AG04450 (cell line): ENCODE data around the gene JMJD1C. TPM values are rescaled to one million over a fixed set of nuclear protein-coding genes. Genes with fewer than 3 reads are reported as not detected.
"Not testable (repeated sequence)": the region's sequence is repeated elsewhere in the genome, so short reads cannot be mapped to it uniquely, and the experiment has no call there.

Source experiments
- CTCF ChIA-PET: fragments of 300-600, 350-600 bp; formaldehyde crosslinking; extraction: SDS; loops from one replicate; lab custom pipeline; 2022; ENCODE audit warnings: antibody characterized with exemption, inconsistent platforms; lab: Charles Lee
- POLR2A ChIA-PET: fragments of 350-600 bp; formaldehyde crosslinking; extraction: SDS; loops from one replicate; lab custom pipeline; 2021; ENCODE audit warnings: antibody characterized with exemption, inconsistent platforms; lab: Yijun Ruan, JAX
- DNase-seq: peaks from one replicate; pipeline ENCODE4 v3.0.0-alpha.2; 2011; ENCODE audit warnings: low read depth, low spot score
- H3K27ac ChIP-seq: one replicate; pipeline ENCODE4 v1.5.1; 2012; ENCODE audit warnings: low read depth, low read length, control low read depth
- H3K27me3 ChIP-seq: one replicate; pipeline ENCODE4 v1.6.0; 2012; ENCODE audit warnings: low read length; ENCODE audit not compliant: control insufficient read depth, insufficient read depth
- H3K4me3 ChIP-seq: 2 replicates; pipeline ENCODE4 v1.5.1; 2011; ENCODE audit warnings: mild to moderate bottlenecking, low read depth, low read length, control low read depth
- H3K9me3 ChIP-seq: 2 replicates; pipeline ENCODE4 v1.5.1; 2012; ENCODE audit warnings: low read length; ENCODE audit not compliant: control insufficient read depth, insufficient read depth
- polyA plus RNA-seq: library from polyadenylated mRNA; depleted of rRNA; stranded (reverse); fragments of >200 nt; gene quantifications from 2 replicates; pipeline ENCODE4 v1.2.3, GENCODE V29; 2011
- TF ChIP-seq, protein P1 (sequence below): IDR thresholded peaks from 2 replicates; pipeline ENCODE4 v1.5.1; 2011; ENCODE audit warnings: low read depth, low read length, control low read depth, inconsistent platforms

The JMJD1C gene
- polyA plus RNA-seq, 1 experiment = 45.0 TPM

DNA sequence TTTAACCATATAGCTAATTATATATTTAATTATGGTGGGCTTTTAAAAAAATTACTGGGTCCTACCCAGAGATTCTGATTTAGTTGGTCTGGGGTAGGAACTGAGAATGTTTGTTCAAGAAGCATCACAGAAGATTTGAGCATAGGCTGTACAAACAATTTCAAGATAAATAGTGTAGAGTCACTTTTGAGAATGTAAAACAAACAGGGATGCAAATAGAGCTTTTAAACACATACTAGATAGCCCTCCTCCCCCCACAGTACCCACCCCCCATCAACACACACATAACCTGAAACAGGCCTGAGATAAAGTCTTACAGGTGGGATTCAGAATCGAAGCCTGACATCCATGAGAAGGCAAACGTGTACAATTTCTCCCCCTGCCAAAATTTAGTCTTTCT lies 39.8 kb upstream of the JMJD1C start:
- no peaks in the 10 kb centered on the region for H3K27me3 ChIP-seq
- ChIA-PET POLR2A (interaction anchor here (0.7 to 1.2 kb wide), 2 partner anchors 16 to 1521 kb away, joined by 5 to 6 read pairs; partner anchors contain the start of gene REEP3), CTCF (interaction anchor here (0.8 to 2.4 kb wide), 3 partner anchors 10 to 288 kb away, joined by 3 to 5 read pairs (median 4); no protein-coding TSS in a partner anchor)
- H3K9me3 ChIP-seq = no peaks in the 10 kb centered on the region
- no peak for DNase-seq
- no peak overlapping the region for H3K4me3 ChIP-seq
- H3K27ac ChIP-seq = no peak overlapping the region
- TF ChIP-seq, protein P1, sequence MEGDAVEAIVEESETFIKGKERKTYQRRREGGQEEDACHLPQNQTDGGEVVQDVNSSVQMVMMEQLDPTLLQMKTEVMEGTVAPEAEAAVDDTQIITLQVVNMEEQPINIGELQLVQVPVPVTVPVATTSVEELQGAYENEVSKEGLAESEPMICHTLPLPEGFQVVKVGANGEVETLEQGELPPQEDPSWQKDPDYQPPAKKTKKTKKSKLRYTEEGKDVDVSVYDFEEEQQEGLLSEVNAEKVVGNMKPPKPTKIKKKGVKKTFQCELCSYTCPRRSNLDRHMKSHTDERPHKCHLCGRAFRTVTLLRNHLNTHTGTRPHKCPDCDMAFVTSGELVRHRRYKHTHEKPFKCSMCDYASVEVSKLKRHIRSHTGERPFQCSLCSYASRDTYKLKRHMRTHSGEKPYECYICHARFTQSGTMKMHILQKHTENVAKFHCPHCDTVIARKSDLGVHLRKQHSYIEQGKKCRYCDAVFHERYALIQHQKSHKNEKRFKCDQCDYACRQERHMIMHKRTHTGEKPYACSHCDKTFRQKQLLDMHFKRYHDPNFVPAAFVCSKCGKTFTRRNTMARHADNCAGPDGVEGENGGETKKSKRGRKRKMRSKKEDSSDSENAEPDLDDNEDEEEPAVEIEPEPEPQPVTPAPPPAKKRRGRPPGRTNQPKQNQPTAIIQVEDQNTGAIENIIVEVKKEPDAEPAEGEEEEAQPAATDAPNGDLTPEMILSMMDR = no peak

DNA sequence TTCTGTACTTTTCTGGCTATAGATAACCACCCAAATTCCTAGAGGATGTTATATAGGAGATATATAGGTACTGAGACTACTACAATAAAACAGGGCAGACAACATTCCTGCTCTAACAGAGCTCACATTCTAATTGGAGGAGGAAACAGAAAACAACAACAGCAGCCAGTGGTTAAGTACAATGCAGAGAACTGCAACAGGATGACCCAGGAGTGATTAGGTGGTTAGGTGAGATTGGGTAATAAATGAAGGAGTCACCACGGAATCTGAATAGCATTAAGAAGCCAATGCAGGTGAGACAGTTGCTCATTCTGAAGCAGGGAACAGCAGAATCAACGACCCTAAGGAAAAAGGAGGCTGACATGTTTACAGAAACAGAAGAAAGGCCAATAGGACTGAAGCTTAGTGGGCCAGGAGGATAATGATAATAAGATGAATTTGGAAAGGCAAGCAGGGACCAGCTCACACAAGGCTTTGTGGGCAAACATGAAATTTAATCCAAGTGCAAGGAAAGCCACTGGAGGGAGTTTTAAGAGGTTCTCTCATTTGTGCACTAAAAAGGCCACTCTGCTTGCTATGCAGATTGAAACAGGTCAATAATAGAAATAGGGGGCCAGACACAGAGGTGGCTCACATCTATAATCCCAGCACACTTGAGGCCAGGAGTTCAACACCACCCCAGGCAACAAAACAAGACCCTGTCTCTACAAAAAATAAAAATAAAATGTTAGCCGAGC lies 38.5 kb upstream of the JMJD1C start:
- POLR2A ChIA-PET = interaction anchor here (0.8 kb wide), 1 partner anchor 17 kb away, joined by 3 read pairs; no protein-coding TSS in a partner anchor
- Histone ChIP-seq H3K27me3 (no peaks in the 10 kb centered on the region), H3K9me3 (no peaks in the 10 kb centered on the region), H3K27ac (no peak overlapping the region), H3K4me3 (no peak overlapping the region)
- TF ChIP-seq, protein P1 = no peak
- DNase-seq = no peak
- CTCF ChIA-PET = interaction anchor here (0.6 to 1.7 kb wide), 5 partner anchors 278 to 338 kb away, joined by 3 to 4 read pairs (median 4); no protein-coding TSS in a partner anchor

DNA sequence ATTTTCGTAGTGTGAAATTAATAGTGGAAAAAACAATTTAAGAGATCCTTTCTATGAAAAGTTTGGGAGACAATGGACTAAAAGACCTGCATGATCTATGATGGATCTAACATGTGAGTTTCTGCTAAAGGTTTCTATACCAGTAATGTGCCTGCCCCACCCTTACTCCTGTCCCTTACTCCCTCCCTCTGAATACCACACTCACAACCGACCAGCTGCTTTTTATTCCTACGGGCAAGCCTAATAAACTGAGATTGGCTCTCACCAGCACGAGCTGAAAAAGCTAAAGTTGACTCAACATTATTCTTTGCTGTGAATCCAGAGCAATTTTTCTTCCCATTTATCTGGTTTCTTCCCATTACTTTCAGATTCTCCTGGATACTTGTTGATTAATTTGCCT lies 37.6 kb upstream of the JMJD1C start:
- Histone ChIP-seq H3K27me3 (no peaks in the 10 kb centered on the region), H3K9me3 (no peaks in the 10 kb centered on the region), H3K27ac (no peak overlapping the region), H3K4me3 (no peak overlapping the region)
- no peak for DNase-seq
- POLR2A ChIA-PET = interaction anchor here (0.8 kb wide), 1 partner anchor 18 kb away, joined by 3 read pairs; no protein-coding TSS in a partner anchor
- CTCF ChIA-PET = interaction anchor here (0.8 to 1.7 kb wide), 2 partner anchors 217 to 337 kb away, joined by 3 to 4 read pairs; no protein-coding TSS in a partner anchor
- TF ChIP-seq, protein P1 = no peak

- CTCF ChIA-PET = interaction anchor here (0.7 to 1.7 kb wide), 4 partner anchors 65 to 336 kb away, joined by 3 to 5 read pairs (median 4); no protein-coding TSS in a partner anchor
- POLR2A ChIA-PET = no interaction called here
- no peak for DNase-seq
- Histone ChIP-seq H3K9me3 (no peaks in the 10 kb centered on the region), H3K4me3 (no peak overlapping the region), H3K27ac (no peak overlapping the region), H3K27me3 (no peaks in the 10 kb centered on the region)
- TF ChIP-seq, protein P1 = no peak
Measured at GRCh38 chr10:63502832-63503231, 37.1 kb upstream of the JMJD1C start.

- CTCF ChIA-PET = interaction anchor here (0.6 kb wide), 1 partner anchor 12 kb away, joined by 3 read pairs; no protein-coding TSS in a partner anchor
- no peaks in the 10 kb centered on the region for H3K9me3 ChIP-seq
Measured at GRCh38 chr10:63501954-63502353, 36.2 kb upstream of the JMJD1C start.

DNA sequence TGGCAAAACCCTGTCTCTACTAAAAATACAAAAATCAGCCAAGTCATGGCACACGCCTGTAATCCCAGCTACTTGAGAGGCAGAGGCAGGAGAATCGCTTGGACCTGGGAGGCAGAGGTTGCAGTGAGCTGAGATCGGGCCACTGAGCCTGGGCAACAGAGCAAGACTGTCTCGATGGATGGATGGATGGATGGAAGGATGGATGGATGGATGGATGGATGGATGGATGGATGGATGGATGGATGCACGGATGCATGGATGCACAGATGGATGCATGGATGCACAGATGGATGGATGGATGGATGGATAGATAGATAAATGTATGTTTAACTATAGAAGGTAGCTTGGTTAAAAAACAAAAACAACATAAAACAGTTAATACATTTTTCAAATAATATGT lies 34.8 kb upstream of the JMJD1C start:
- H3K9me3 ChIP-seq, DNase-seq, CTCF ChIA-PET, H3K27me3 ChIP-seq, H3K27ac ChIP-seq, H3K4me3 ChIP-seq, POLR2A ChIA-PET: not testable (repeated sequence)

More at GRCh38 chr10:63501954-63502353, 36.2 kb upstream of the JMJD1C start:
- Histone ChIP-seq H3K27ac (no peak overlapping the region), H3K27me3 (no peaks in the 10 kb centered on the region), H3K4me3 (no peak overlapping the region)
- POLR2A ChIA-PET = no interaction called here
- TF ChIP-seq, protein P1 = no peak
- no peak for DNase-seq
